ENCODE results near the gene ZSWIM8. TPM values are rescaled to one million over a fixed set of nuclear protein-coding genes. Genes with fewer than 3 reads are reported as not detected.

ZSWIM8 gene
- total RNA-seq, 4 donors from 2014 or later, result 62.2 to 134 (median 63.3) TPM

DNA sequence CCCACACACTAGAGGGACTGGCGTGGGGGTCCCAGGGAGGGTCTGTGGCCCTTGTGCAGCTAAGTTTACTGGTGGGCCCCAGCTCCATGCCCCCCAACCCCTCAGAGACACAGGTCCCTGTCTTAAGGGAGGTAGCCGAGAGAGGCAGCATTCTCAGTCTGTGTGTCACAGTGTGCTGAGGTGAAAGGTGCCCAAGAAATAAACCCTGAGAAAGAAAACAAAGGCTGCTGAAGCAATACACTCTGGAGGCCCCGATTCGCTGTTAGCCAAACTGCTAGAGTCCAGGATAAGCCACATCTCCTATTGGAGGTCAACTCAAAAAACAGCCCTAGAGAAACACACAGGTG, 54.6 kb downstream of the ZSWIM8 start:
- TF ChIP-seq, protein P1, sequence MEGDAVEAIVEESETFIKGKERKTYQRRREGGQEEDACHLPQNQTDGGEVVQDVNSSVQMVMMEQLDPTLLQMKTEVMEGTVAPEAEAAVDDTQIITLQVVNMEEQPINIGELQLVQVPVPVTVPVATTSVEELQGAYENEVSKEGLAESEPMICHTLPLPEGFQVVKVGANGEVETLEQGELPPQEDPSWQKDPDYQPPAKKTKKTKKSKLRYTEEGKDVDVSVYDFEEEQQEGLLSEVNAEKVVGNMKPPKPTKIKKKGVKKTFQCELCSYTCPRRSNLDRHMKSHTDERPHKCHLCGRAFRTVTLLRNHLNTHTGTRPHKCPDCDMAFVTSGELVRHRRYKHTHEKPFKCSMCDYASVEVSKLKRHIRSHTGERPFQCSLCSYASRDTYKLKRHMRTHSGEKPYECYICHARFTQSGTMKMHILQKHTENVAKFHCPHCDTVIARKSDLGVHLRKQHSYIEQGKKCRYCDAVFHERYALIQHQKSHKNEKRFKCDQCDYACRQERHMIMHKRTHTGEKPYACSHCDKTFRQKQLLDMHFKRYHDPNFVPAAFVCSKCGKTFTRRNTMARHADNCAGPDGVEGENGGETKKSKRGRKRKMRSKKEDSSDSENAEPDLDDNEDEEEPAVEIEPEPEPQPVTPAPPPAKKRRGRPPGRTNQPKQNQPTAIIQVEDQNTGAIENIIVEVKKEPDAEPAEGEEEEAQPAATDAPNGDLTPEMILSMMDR (IDR thresholded peaks at IDR 0.05; ENCODE audit: low read depth), result no peak

DNA sequence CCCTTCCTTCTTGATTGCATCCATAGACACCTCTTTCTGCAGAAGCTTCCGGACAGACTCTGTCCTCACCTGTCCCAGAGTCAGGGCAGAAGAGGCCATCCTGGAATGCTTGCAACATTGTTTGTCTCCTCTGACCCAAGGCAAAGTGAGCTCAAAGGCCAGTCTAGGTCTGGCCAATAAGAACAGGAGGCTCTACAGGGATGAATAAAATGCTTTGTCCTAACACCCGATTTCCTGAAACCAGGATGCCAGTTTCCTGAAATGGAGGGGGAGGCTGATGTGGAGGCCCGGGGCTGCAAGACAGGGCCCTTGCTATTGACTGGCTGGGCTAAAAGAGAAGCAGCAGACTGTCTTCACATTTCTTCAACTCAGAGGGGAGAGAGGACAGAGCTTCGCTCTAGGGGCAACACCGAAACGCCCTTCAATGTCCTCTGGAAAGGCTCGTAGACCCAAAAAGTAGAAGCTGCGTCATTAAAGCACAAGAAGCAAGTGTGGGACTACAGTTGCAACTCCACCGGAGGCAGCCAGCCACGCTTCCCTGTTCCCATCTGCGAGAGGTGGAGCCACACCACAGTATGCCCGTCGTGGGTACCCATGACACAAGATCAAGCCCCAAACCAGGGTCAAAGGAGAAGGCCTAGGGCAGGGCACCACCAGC, 55.1 kb downstream of the ZSWIM8 start:
- TF ChIP-seq, protein P1 (IDR thresholded peaks at IDR 0.05; ENCODE audit: low read depth), result no peak

DNA sequence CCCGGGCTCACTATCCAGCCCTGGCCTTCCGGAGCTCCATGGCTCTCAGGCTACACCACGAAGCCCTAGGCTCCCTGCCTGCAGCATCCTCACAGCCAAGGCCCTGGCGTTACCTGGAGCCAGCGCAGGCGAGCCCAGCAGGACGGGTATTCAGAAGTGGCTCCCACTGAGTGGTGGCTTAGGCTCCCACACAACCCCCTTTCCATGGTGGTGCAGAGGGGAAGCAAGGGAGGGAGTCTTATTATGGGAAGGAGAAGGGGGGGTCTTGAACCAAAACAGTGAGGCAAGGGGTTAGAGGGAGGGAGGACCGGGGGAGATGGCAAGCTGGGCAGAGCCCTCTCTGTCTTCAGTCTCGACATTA, 55.6 kb downstream of the ZSWIM8 start:
- TF ChIP-seq, protein P1 (IDR thresholded peaks at IDR 0.05; ENCODE audit: low read depth), result no peak

DNA sequence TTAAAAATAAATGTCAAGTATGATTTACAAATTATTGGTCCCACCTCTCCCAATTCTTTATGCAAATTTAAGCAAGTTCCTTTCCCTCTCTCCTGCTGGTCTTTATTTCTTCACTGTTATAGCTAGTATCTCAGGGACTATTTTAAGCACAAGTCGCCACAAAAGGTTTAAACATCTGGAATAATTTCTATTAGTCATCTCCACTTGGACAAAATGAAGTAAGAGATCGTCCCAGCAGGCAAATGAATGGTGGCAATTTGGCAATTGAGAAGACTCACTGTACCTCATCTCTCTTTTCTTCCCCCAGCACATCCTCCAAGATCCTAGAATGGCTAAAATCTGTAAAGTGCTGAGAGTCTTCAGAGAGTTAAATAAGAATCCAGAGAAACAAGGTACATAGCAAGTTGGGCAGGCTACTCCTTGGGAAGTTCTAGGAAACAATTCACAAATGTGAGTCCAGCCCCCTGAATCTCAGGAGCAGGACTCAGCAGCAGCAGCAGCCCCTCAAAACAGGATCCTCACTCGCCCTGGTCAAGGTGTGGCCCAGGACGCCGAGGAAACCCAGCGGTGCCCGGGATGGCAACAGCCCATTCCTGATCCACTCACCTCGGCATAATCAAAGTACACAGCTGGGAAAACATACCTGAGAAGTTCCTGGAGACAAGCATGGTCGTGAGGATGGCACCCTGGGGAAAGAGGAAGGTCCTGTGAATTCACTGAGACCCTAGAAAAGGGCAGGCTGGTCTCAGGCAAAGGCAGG, 56.3 kb downstream of the ZSWIM8 start:
- TF ChIP-seq, protein P1 (IDR thresholded peaks at IDR 0.05; ENCODE audit: low read depth), result no peak

DNA sequence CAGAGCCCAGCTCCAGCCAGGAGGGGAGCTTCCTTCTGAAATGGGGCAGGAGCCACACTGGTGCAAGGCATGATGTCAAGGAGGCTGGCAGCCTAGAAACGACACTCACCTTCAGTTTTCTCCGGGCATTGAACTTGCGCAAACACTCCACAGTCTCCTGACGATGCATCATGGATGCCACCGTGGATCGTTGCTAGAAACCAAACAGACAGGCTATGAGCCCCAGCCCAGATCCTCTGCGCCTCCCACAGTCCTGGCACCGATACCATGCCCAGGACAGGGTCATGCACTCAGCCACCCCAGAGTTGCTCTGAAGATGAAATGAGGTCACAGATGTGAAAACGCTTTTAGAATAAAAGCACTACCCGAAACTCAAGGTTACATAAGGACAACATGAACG, 56.9 kb downstream of the ZSWIM8 start:
- TF ChIP-seq, protein P1 (IDR thresholded peaks at IDR 0.05; ENCODE audit: low read depth), result no peak

DNA sequence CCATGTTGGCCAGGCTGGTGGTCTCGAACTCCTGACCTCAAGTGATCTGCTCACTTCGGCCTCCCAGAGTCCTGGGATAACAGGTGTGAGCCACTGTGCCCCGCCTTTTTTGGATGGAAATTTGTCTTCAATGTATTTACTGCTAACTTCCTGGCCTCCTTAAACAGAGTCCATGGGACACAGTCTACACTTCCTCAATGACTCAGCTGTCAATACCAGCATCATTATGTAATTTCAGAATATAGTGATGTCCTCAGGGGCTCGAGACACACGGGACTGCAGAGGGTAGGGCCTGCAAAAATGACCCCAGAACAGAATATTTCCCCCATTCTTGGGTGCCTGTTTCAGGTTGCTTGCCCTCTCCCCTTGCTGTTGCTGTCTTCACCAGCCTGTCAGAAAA, 57.9 kb downstream of the ZSWIM8 start:
- TF ChIP-seq, protein P1 (IDR thresholded peaks at IDR 0.05; ENCODE audit: low read depth), result no peak

DNA sequence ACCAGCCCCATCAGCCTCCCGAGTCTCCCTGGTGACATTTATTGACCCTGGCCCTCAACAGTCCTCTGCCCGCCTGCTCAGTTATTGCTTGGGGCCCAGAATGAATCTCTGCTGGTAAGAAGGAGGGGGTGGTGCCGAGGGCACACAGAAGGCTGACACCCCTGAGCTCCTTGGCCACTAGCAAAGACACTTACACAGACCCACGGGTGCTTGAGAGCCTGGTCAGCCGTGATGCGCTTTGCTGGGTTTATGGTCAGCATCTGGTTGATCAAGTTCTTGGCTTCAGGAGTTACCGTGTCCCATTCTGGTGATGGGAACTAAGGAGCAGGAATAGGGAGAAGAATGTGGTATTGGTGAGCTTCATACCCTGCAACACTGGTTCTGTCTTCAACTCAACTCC, 61.6 kb downstream of the ZSWIM8 start:
- TF ChIP-seq, protein P1 (IDR thresholded peaks at IDR 0.05; ENCODE audit: low read depth), result no peak

All from subcutaneous adipose tissue (tissue), 4 donors.